Cardiac muscle cell (in vitro differentiated cells and primary cell): ENCODE measurements around the gene ROCK2. TPM values are rescaled to one million over a fixed set of nuclear protein-coding genes. Genes with fewer than 3 reads are reported as not detected.

Source experiments
- DNase-seq, 2 donors: peaks; one replicate each; pipeline versions ENCODE4 v3.0.0 to v3.0.0-alpha.2; 2010 to 2017; ENCODE audit warnings: low read depth in 1 of 2, low spot score in 1 of 2
- H3K27ac ChIP-seq: fragments of 200-600 bp; sonication (generic); 2 replicates; pipeline ENCODE4 v1.5.1; 2016
- H3K27me3 ChIP-seq: fragments of 200-600 bp; sonication (generic); 2 replicates; pipeline ENCODE4 v1.6.0; 2016; ENCODE audit warnings: control low read depth
- H3K36me3 ChIP-seq: fragments of 200-600 bp; sonication (generic); 2 replicates; pipeline ENCODE4 v1.5.1; 2016; ENCODE audit warnings: control low read depth
- H3K4me1 ChIP-seq: fragments of 200-600 bp; sonication (generic); 2 replicates; pipeline ENCODE4 v1.8.1; 2017; ENCODE audit warnings: low read depth, mild to moderate bottlenecking, mixed run types
- H3K4me3 ChIP-seq: fragments of 200-600 bp; sonication (generic); 2 replicates; pipeline ENCODE4 v1.5.1; 2016; ENCODE audit warnings: mild to moderate bottlenecking
- H3K9me3 ChIP-seq: fragments of 200-600 bp; sonication (generic); 2 replicates; pipeline ENCODE4 v1.5.1; 2017; ENCODE audit warnings: low read depth, mild to moderate bottlenecking, control low read depth
- CTCF ChIP-seq: IDR thresholded peaks from 2 replicates; pipeline ENCODE4 v1.5.1; 2012; ENCODE audit warnings: low read depth, mild to moderate bottlenecking, low read length
- polyA plus RNA-seq: library from polyadenylated mRNA; unstranded; fragments of >200 nt; fragmentation: Nextera tagmentation; extraction: Ambion mirVana; gene quantifications from 2 replicates; pipeline ENCODE4 v1.2.1, GENCODE V29; 2016
- total RNA-seq: library from RNA; depleted of rRNA; stranded (reverse); fragments of >200 nt; gene quantifications from 2 replicates; pipeline ENCODE4 v1.2.3, GENCODE V29; 2016

Gene ROCK2
- total and polyA plus RNA-seq, 2 experiments from 2014 or later = 18.9 to 31.7 TPM

- Histone ChIP-seq H3K27me3 (no peaks in the 10 kb centered on the region), H3K4me3 (no peak overlapping the region), H3K36me3 (no peaks in the 10 kb centered on the region), H3K4me1 (no peaks in the 10 kb centered on the region), H3K9me3 (no peaks in the 10 kb centered on the region), H3K27ac (no peak overlapping the region)
- DNase-seq = no peak
- TF ChIP-seq CTCF = no peak
Observed at GRCh38 chr2:11163439-11164317, 180.8 kb downstream of the ROCK2 start.

GRCh38 chr2:11161747-11162146 is 182.7 kb downstream of the ROCK2 start:
- TF ChIP-seq CTCF = no peak
- no peak for DNase-seq
- H3K27ac ChIP-seq = no peak overlapping the region

GRCh38 chr2:11160731-11161455 is 183.5 kb downstream of the ROCK2 start:
- Histone ChIP-seq H3K4me1 (no peaks in the 10 kb centered on the region), H3K4me3 (no peak overlapping the region), H3K27ac (no peak overlapping the region), H3K9me3 (no peaks in the 10 kb centered on the region), H3K36me3 (no peaks in the 10 kb centered on the region), H3K27me3 (peaks cover 4% of the 10 kb centered on the region)
- TF ChIP-seq CTCF = no peak
- no peak for DNase-seq

More at GRCh38 chr2:11161747-11162146, 182.7 kb downstream of the ROCK2 start:
- H3K36me3 ChIP-seq = no peaks in the 10 kb centered on the region
- no peaks in the 10 kb centered on the region for H3K4me1 ChIP-seq
- H3K9me3 ChIP-seq = no peaks in the 10 kb centered on the region
- H3K27me3 ChIP-seq = no peaks in the 10 kb centered on the region
- H3K4me3 ChIP-seq = no peak overlapping the region

- TF ChIP-seq CTCF = no peak
- no peaks in the 10 kb centered on the region for H3K4me1 ChIP-seq
- H3K9me3 ChIP-seq = no peaks in the 10 kb centered on the region
- H3K27me3 ChIP-seq = peaks cover 4% of the 10 kb centered on the region
- no peak for DNase-seq
- H3K36me3 ChIP-seq = no peaks in the 10 kb centered on the region
- H3K4me3 ChIP-seq = no peak overlapping the region
- no peak overlapping the region for H3K27ac ChIP-seq
Observed at GRCh38 chr2:11160256-11160655, 184.2 kb downstream of the ROCK2 start.

- H3K9me3 ChIP-seq = no peaks in the 10 kb centered on the region
- no peak overlapping the region for H3K27ac ChIP-seq
- no peaks in the 10 kb centered on the region for H3K36me3 ChIP-seq
- H3K4me1 ChIP-seq = no peaks in the 10 kb centered on the region
- no peak for DNase-seq
- peaks cover 4% of the 10 kb centered on the region for H3K27me3 ChIP-seq
- no peak overlapping the region for H3K4me3 ChIP-seq
- no peak for TF ChIP-seq CTCF
Observed at GRCh38 chr2:11159574-11160170, 184.8 kb downstream of the ROCK2 start.
